Body of pancreas (tissue), 4 donors: ENCODE measurements around the gene OGFR.

Experiments used
- CTCF ChIP-seq, 7 experiments: fragments of 450-650 bp in 4 of 7; fragments of 200-600 bp in 3 of 7; sonication (generic) in 3 of 7; IDR thresholded peaks; one replicate each; pipeline ENCODE4 v1.5.1; 2016 to 2019; ENCODE audit warnings: antibody characterized with exemption in 7 of 7
- POLR2A ChIP-seq, 3 donors: fragments of 450-650 bp; IDR thresholded peaks; one replicate each; pipeline ENCODE4 v1.6.1; 2016; ENCODE audit warnings: antibody characterized with exemption in 3 of 3, mild to moderate bottlenecking in 2 of 3

- TF ChIP-seq POLR2A (IDR thresholded peaks at IDR 0.05) = no peak
- no peak for TF ChIP-seq CTCF (IDR thresholded peaks at IDR 0.05)
These were observed 39.6 kb upstream of the OGFR start for GRCh38 chr20:62765021-62765420.
